ENCODE results near the gene HEG1.

Gene HEG1

GRCh38 chr3:125045194-125045593 lies 10.6 kb downstream of the HEG1 start:
- no peak for DNase-seq (ENCODE audit: low read depth)

- no peak for DNase-seq (ENCODE audit: low read depth)
Measured at GRCh38 chr3:125043599-125044151, 12.1 kb downstream of the HEG1 start.

- DNase-seq (ENCODE audit: low read depth) = no peak
Measured at GRCh38 chr3:125042725-125043406, 12.9 kb downstream of the HEG1 start.

- DNase-seq (ENCODE audit: low read depth) = no peak
Measured at GRCh38 chr3:125039131-125040100, 16.4 kb downstream of the HEG1 start.

- no peak for DNase-seq (ENCODE audit: low read depth)
Measured at GRCh38 chr3:125037498-125038150, 18.2 kb downstream of the HEG1 start.

- no peak for DNase-seq (ENCODE audit: low read depth)
Measured at GRCh38 chr3:125035217-125035616, 20.6 kb downstream of the HEG1 start.

GRCh38 chr3:125033616-125034015 lies 22.2 kb downstream of the HEG1 start:
- DNase-seq (ENCODE audit: low read depth) = no peak

GRCh38 chr3:125033135-125033534 lies 22.7 kb downstream of the HEG1 start:
- no peak for DNase-seq (ENCODE audit: low read depth)

GRCh38 chr3:125032683-125033082 lies 23.1 kb downstream of the HEG1 start:
- no peak for DNase-seq (ENCODE audit: low read depth)

GRCh38 chr3:125032100-125032643 lies 23.6 kb downstream of the HEG1 start:
- no peak for DNase-seq (ENCODE audit: low read depth)

GRCh38 chr3:125031544-125031943 lies 24.3 kb downstream of the HEG1 start:
- DNase-seq (ENCODE audit: low read depth) = no peak

GRCh38 chr3:125028657-125029056 lies 27.1 kb downstream of the HEG1 start:
- DNase-seq (ENCODE audit: low read depth) = no peak

- no peak for DNase-seq (ENCODE audit: low read depth)
Measured at GRCh38 chr3:125025642-125026041, 30.2 kb downstream of the HEG1 start.

GRCh38 chr3:125024817-125025216 lies 31.0 kb downstream of the HEG1 start:
- DNase-seq (ENCODE audit: low read depth) = no peak

GRCh38 chr3:125023833-125024555 lies 31.8 kb downstream of the HEG1 start:
- DNase-seq (ENCODE audit: low read depth) = no peak

- no peak for DNase-seq (ENCODE audit: low read depth)
Measured at GRCh38 chr3:125022206-125022605, 33.6 kb downstream of the HEG1 start.

- DNase-seq (ENCODE audit: low read depth) = no peak
Measured at GRCh38 chr3:125019271-125019670, 36.5 kb downstream of the HEG1 start.

GRCh38 chr3:125017406-125017805 lies 38.4 kb downstream of the HEG1 start:
- DNase-seq (ENCODE audit: low read depth) = no peak

- DNase-seq (ENCODE audit: low read depth) = no peak
Measured at GRCh38 chr3:125014570-125015179, 41.1 kb downstream of the HEG1 start.

- no peak for DNase-seq (ENCODE audit: low read depth)
Measured at GRCh38 chr3:125013095-125013494, 42.7 kb downstream of the HEG1 start.

GRCh38 chr3:125011941-125012340 lies 43.9 kb downstream of the HEG1 start:
- DNase-seq (ENCODE audit: low read depth) = no peak

Measured in stimulated activated CD8-positive, alpha-beta memory T cell treated with anti-CD3 and anti-CD28 coated beads, Interleukin-12 subunit alpha, Interleukin-12 subunit beta, amount 100 ng/mL, for 4 hours (primary cell).